SK-N-MC (cell line): Measurements from ENCODE around the gene TRMT61B.

Source experiments
- EZH2 ChIP-seq: fragments of 200-600 bp; sonication (generic); IDR thresholded peaks from one replicate; pipeline ENCODE4 v1.6.1; 2017; ENCODE audit warnings: antibody characterized with exemption
- FOXP2 ChIP-seq: optimal IDR thresholded peaks from 2 replicates; pipeline ENCODE3; 2011; ENCODE audit warnings: mild to moderate bottlenecking, moderate library complexity; ENCODE audit not compliant: insufficient read depth; ENCODE audit errors: extremely low read length, control extremely low read depth
- POLR2AphosphoS5 ChIP-seq: IDR thresholded peaks from 2 replicates; pipeline ENCODE4 v1.6.1; 2012; ENCODE audit warnings: mild to moderate bottlenecking, low read depth, low read length, borderline replicate concordance

DNA sequence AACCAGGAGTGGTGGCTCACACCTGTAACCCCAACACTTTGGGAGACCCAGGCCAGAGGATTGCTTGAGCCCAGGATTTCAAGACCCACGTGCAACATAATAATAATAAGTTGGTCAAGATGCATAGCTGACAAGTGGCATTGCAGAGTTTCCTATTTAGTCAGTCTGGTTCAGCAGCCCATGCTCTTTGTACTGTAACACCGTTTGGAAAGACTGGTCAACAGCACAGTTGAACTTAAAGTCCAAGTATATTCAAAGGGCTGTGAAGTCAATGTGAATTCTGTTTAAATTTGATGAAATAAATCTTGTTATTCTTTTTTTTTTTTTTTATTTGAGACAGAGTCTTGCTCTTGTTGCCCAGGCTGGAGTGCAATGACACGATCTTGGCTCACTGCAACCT, 1.5 kb upstream of the TRMT61B start:
- no peak for TF ChIP-seq EZH2
- no peak for TF ChIP-seq POLR2AphosphoS5
- no peak for TF ChIP-seq FOXP2
